Activated CD4-positive, alpha-beta memory T cell treated with anti-CD3 and anti-CD28 coated beads, Interleukin-2, amount 10 ng/mL, durations not matched to agents 7 days and 5 days (primary cell): ENCODE data around the gene PLPP3. TPM values are rescaled to one million over a fixed set of nuclear protein-coding genes. Genes with fewer than 3 reads are reported as not detected.

Source experiments
- CTCF ChIA-PET: fragments of 350-600 bp; sonication (Branson Sonifier 250); formaldehyde crosslinking; loops from one replicate; lab custom pipeline; 2021; ENCODE audit warnings: antibody characterized with exemption, inconsistent platforms; lab: Charles Lee
- POLR2A ChIA-PET: fragments of 350-600 bp; sonication (Branson Sonifier 250); formaldehyde crosslinking; loops from one replicate; lab custom pipeline; 2021; ENCODE audit warnings: antibody characterized with exemption; lab: Charles Lee
- DNase-seq: peaks from one replicate; pipeline ENCODE4 v3.0.0-alpha.2; 2020
- H3K27ac Mint-ChIP-seq: one replicate; pipeline ENCODE4 v1.8.0; 2021; ENCODE audit warnings: mild to moderate bottlenecking, mixed read lengths
- H3K27me3 Mint-ChIP-seq: one replicate; pipeline ENCODE4 v1.8.0; 2021; ENCODE audit warnings: mixed read lengths
- H3K36me3 Mint-ChIP-seq: one replicate; pipeline ENCODE4 v1.8.0; 2021; ENCODE audit warnings: low read depth, mixed read lengths
- H3K4me1 Mint-ChIP-seq: one replicate; pipeline ENCODE4 v1.8.0; 2021; ENCODE audit warnings: mixed read lengths
- H3K4me3 Mint-ChIP-seq: one replicate; pipeline ENCODE4 v1.8.0; 2021; ENCODE audit warnings: mild to moderate bottlenecking, mixed read lengths
- H3K9me3 Mint-ChIP-seq: one replicate; pipeline ENCODE4 v1.8.0; 2021; ENCODE audit warnings: mixed read lengths
- total RNA-seq, 2 experiments: library from RNA; stranded (reverse); gene quantifications; one replicate each; pipeline ENCODE4 v1.2.3, GENCODE V29; 2021

The PLPP3 gene
- total RNA-seq, 2 experiments from 2014 or later, result not detected

- ChIA-PET POLR2A (no interaction called here), CTCF (interaction anchor here (1.2 kb wide), 1 partner anchor 13 kb away, joined by 5 read pairs; no protein-coding TSS in a partner anchor)
- no peaks in the 10 kb centered on the region for H3K36me3 Mint-ChIP-seq
- peaks cover 5% of the 10 kb centered on the region for H3K27me3 Mint-ChIP-seq
- H3K4me1 Mint-ChIP-seq, result no peaks in the 10 kb centered on the region
- H3K4me3 Mint-ChIP-seq, result no peak overlapping the region
- no peak overlapping the region for H3K27ac Mint-ChIP-seq
- no peaks in the 10 kb centered on the region for H3K9me3 Mint-ChIP-seq
- DNase-seq, result no peak
These were observed 7.9 kb downstream of the PLPP3 start for GRCh38 chr1:56571448-56571847.

- Mint-ChIP-seq H3K9me3 (no peaks in the 10 kb centered on the region), H3K27me3 (peaks cover 3% of the 10 kb centered on the region), H3K4me3 (no peak overlapping the region), H3K4me1 (no peaks in the 10 kb centered on the region), H3K27ac (no peak overlapping the region), H3K36me3 (no peaks in the 10 kb centered on the region)
- DNase-seq, result no peak
- ChIA-PET POLR2A (no interaction called here), CTCF (interaction anchor here (1.2 kb wide), 1 partner anchor 14 kb away, joined by 5 read pairs; no protein-coding TSS in a partner anchor)
These were observed 8.4 kb downstream of the PLPP3 start for GRCh38 chr1:56570924-56571372.

- no peaks in the 10 kb centered on the region for H3K9me3 Mint-ChIP-seq
- no peak overlapping the region for H3K27ac Mint-ChIP-seq
- no peaks in the 10 kb centered on the region for H3K36me3 Mint-ChIP-seq
- no peaks in the 10 kb centered on the region for H3K4me1 Mint-ChIP-seq
- peaks cover 1% of the 10 kb centered on the region for H3K27me3 Mint-ChIP-seq
- ChIA-PET CTCF (no interaction called here), POLR2A (no interaction called here)
- DNase-seq, result no peak
- no peak overlapping the region for H3K4me3 Mint-ChIP-seq
These were observed 9.7 kb downstream of the PLPP3 start for GRCh38 chr1:56569661-56570060.

- ChIA-PET POLR2A (no interaction called here), CTCF (no interaction called here)
- no peaks in the 10 kb centered on the region for H3K4me1 Mint-ChIP-seq
- H3K4me3 Mint-ChIP-seq, result no peak overlapping the region
- no peak overlapping the region for H3K27ac Mint-ChIP-seq
- no peaks in the 10 kb centered on the region for H3K36me3 Mint-ChIP-seq
- H3K9me3 Mint-ChIP-seq, result no peaks in the 10 kb centered on the region
- no peak for DNase-seq
- peaks cover 1% of the 10 kb centered on the region for H3K27me3 Mint-ChIP-seq
These were observed 12.4 kb downstream of the PLPP3 start for GRCh38 chr1:56566994-56567393.

- Mint-ChIP-seq H3K27ac (no peak overlapping the region), H3K27me3 (peaks cover 1% of the 10 kb centered on the region), H3K4me3 (no peak overlapping the region), H3K4me1 (no peaks in the 10 kb centered on the region), H3K36me3 (no peaks in the 10 kb centered on the region), H3K9me3 (no peaks in the 10 kb centered on the region)
- no peak for DNase-seq
- ChIA-PET CTCF (no interaction called here), POLR2A (no interaction called here)
These were observed 13.2 kb downstream of the PLPP3 start for GRCh38 chr1:56566061-56566744.

- peaks cover 1% of the 10 kb centered on the region for H3K27me3 Mint-ChIP-seq
- no peak for DNase-seq
- POLR2A ChIA-PET, result no interaction called here
- H3K4me3 Mint-ChIP-seq, result no peak overlapping the region
- H3K4me1 Mint-ChIP-seq, result no peaks in the 10 kb centered on the region
- H3K36me3 Mint-ChIP-seq, result no peaks in the 10 kb centered on the region
- H3K27ac Mint-ChIP-seq, result no peak overlapping the region
- CTCF ChIA-PET, result no interaction called here
- H3K9me3 Mint-ChIP-seq, result no peaks in the 10 kb centered on the region
These were observed 14.7 kb downstream of the PLPP3 start for GRCh38 chr1:56564615-56565014.

- H3K36me3 Mint-ChIP-seq, result no peaks in the 10 kb centered on the region
- H3K4me3 Mint-ChIP-seq, result no peak overlapping the region
- H3K4me1 Mint-ChIP-seq, result no peaks in the 10 kb centered on the region
- no peaks in the 10 kb centered on the region for H3K9me3 Mint-ChIP-seq
- ChIA-PET CTCF (no interaction called here), POLR2A (no interaction called here)
- no peaks in the 10 kb centered on the region for H3K27me3 Mint-ChIP-seq
- no peak overlapping the region for H3K27ac Mint-ChIP-seq
- no peak for DNase-seq
These were observed 15.8 kb downstream of the PLPP3 start for GRCh38 chr1:56563568-56563967.

- ChIA-PET CTCF (no interaction called here), POLR2A (no interaction called here)
- Mint-ChIP-seq H3K9me3 (no peaks in the 10 kb centered on the region), H3K27ac (no peak overlapping the region), H3K27me3 (no peaks in the 10 kb centered on the region), H3K4me3 (no peak overlapping the region), H3K4me1 (no peaks in the 10 kb centered on the region), H3K36me3 (no peaks in the 10 kb centered on the region)
- no peak for DNase-seq
These were observed 16.4 kb downstream of the PLPP3 start for GRCh38 chr1:56562891-56563452.

- ChIA-PET CTCF (interaction anchor here (0.6 kb wide), 1 partner anchor 63 kb away, joined by 3 read pairs; no protein-coding TSS in a partner anchor), POLR2A (no interaction called here)
These were observed 17.9 kb downstream of the PLPP3 start for GRCh38 chr1:56561227-56562019.

GRCh38 chr1:56557746-56558145 lies 21.6 kb downstream of the PLPP3 start:
- Mint-ChIP-seq H3K36me3 (no peaks in the 10 kb centered on the region), H3K4me1 (no peaks in the 10 kb centered on the region), H3K4me3 (no peak overlapping the region), H3K27me3 (no peaks in the 10 kb centered on the region), H3K27ac (no peak overlapping the region), H3K9me3 (no peaks in the 10 kb centered on the region)
- POLR2A ChIA-PET, result no interaction called here
- CTCF ChIA-PET, result interaction anchor here (1.0 kb wide), 1 partner anchor 27 kb away, joined by 3 read pairs; no protein-coding TSS in a partner anchor
- no peak for DNase-seq

More at GRCh38 chr1:56561227-56562019, 17.9 kb downstream of the PLPP3 start:
- DNase-seq, result no peak
- Mint-ChIP-seq H3K27ac (no peak overlapping the region), H3K27me3 (no peaks in the 10 kb centered on the region), H3K4me1 (no peaks in the 10 kb centered on the region), H3K9me3 (no peaks in the 10 kb centered on the region), H3K4me3 (no peak overlapping the region), H3K36me3 (no peaks in the 10 kb centered on the region)

GRCh38 chr1:56555448-56555847 lies 23.9 kb downstream of the PLPP3 start:
- CTCF ChIA-PET, result no interaction called here
- no peaks in the 10 kb centered on the region for H3K9me3 Mint-ChIP-seq

GRCh38 chr1:56553046-56553445 lies 26.3 kb downstream of the PLPP3 start:
- H3K9me3 Mint-ChIP-seq, result no peaks in the 10 kb centered on the region
- no peak for DNase-seq
- POLR2A ChIA-PET, result no interaction called here

More at GRCh38 chr1:56555448-56555847, 23.9 kb downstream of the PLPP3 start:
- no peak for DNase-seq
- POLR2A ChIA-PET, result no interaction called here
- H3K36me3 Mint-ChIP-seq, result no peaks in the 10 kb centered on the region
- H3K4me1 Mint-ChIP-seq, result no peaks in the 10 kb centered on the region
- no peak overlapping the region for H3K4me3 Mint-ChIP-seq
- H3K27ac Mint-ChIP-seq, result no peak overlapping the region
- no peaks in the 10 kb centered on the region for H3K27me3 Mint-ChIP-seq

GRCh38 chr1:56552349-56552748 lies 27.0 kb downstream of the PLPP3 start:
- Mint-ChIP-seq H3K4me1 (no peaks in the 10 kb centered on the region), H3K4me3 (no peak overlapping the region), H3K27me3 (no peaks in the 10 kb centered on the region), H3K36me3 (no peaks in the 10 kb centered on the region), H3K9me3 (no peaks in the 10 kb centered on the region), H3K27ac (no peak overlapping the region)
- CTCF ChIA-PET, result no interaction called here
- no peak for DNase-seq
- POLR2A ChIA-PET, result no interaction called here

More at GRCh38 chr1:56553046-56553445, 26.3 kb downstream of the PLPP3 start:
- no peaks in the 10 kb centered on the region for H3K27me3 Mint-ChIP-seq
- H3K36me3 Mint-ChIP-seq, result no peaks in the 10 kb centered on the region
- CTCF ChIA-PET, result no interaction called here
- H3K27ac Mint-ChIP-seq, result no peak overlapping the region
- H3K4me3 Mint-ChIP-seq, result no peak overlapping the region
- H3K4me1 Mint-ChIP-seq, result no peaks in the 10 kb centered on the region
